Large intestine (tissue), 3 donors: ENCODE measurements around the gene DUSP1. TPM values are rescaled to one million over a fixed set of nuclear protein-coding genes. Genes with fewer than 3 reads are reported as not detected.

ENCODE experiments used
- DNase-seq, 2 donors: peaks; one replicate each; pipeline versions ENCODE4 v3.0.0 to v3.0.0-alpha.2; 2013
- H3K27ac ChIP-seq: one replicate; pipeline ENCODE4 v1.5.1; 2013; ENCODE audit warnings: low read length
- H3K27me3 ChIP-seq: 2 replicates; pipeline ENCODE4 v1.6.1; 2013; ENCODE audit warnings: low read length; ENCODE audit not compliant: control insufficient read depth, insufficient read depth
- H3K36me3 ChIP-seq: 2 replicates; pipeline ENCODE4 v1.6.1; 2013; ENCODE audit warnings: low read length; ENCODE audit not compliant: control insufficient read depth, insufficient read depth
- H3K4me1 ChIP-seq: one replicate; pipeline ENCODE4 v1.6.1; 2013; ENCODE audit warnings: low read length; ENCODE audit not compliant: control insufficient read depth, insufficient read depth
- H3K4me3 ChIP-seq: one replicate; pipeline ENCODE4 v1.5.1; 2013; ENCODE audit warnings: low read length
- H3K9me3 ChIP-seq: one replicate; pipeline ENCODE4 v1.6.1; 2013; ENCODE audit warnings: mild to moderate bottlenecking, low read depth, low read length, moderate library complexity; ENCODE audit not compliant: control insufficient read depth
- WGBS: methylation state at CpG from one replicate; pipeline ENCODE4 v1.1.5; 2013; ENCODE audit warnings: low lambda C conversion rate; ENCODE audit not compliant: insufficient coverage; 5-methylcytosine and 5-hydroxymethylcytosine counted together
- polyA plus RNA-seq: library from polyadenylated mRNA; unstranded; fragments of 120-200 nt; gene quantifications from one replicate; pipeline ENCODE4 v1.2.1, GENCODE V29; 2013

The DUSP1 gene
- polyA plus RNA-seq, 1 donor = 197 TPM

DNA sequence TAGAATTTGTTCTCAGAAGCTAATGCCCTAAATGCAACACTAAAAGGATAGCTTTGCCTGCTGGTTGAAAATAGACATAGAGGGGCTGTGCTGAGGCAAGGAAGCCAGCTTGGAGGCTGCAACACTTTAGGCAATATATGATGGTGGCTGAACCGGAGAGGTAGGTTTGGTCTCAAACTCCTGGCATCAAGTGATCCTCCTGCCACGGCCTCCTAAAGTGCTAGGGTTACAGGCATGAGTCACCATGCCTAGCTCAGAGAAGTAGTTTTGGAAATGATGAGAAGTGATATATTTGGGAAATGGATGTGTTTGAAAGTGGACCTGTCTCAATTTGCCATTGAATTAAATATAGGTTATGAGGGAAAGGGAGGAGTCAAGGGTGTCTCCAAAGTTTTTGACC lies 10.0 kb downstream of the DUSP1 start:
- Histone ChIP-seq H3K27ac (no peak overlapping the region), H3K27me3 (no peaks in the 10 kb centered on the region), H3K4me1 (peaks cover 20% of the 10 kb centered on the region), H3K9me3 (peaks cover 5% of the 10 kb centered on the region), H3K4me3 (no peak overlapping the region), H3K36me3 (no peaks in the 10 kb centered on the region)
- WGBS = no CpG with 5 or more reads among the region's 2 CpGs
- no peak for DNase-seq

DNA sequence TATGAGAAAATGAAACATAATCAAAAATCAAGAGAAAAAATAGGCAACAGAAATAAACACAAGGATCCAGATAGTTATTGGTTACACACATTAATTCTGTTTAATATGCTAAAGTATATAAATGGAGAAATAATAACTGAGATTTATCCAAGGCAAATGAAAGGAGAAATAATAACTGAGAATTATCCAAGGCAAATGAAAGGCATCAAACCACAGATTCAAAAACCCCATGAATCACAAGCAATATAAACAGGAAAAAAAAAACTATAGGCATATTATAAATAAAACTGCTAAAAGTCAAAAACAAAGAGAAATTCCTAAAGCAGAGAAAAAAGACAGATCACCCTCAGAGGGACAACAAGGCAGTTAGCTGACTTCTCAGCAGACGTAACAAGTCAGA lies 10.9 kb downstream of the DUSP1 start:
- no peaks in the 10 kb centered on the region for H3K27me3 ChIP-seq
- no peak overlapping the region for H3K4me3 ChIP-seq
- WGBS = no CpG with 5 or more reads among the region's 1 CpG
- no peaks in the 10 kb centered on the region for H3K36me3 ChIP-seq
- DNase-seq = no peak
- peaks cover 16% of the 10 kb centered on the region for H3K4me1 ChIP-seq
- H3K27ac ChIP-seq = no peak overlapping the region
- H3K9me3 ChIP-seq = peaks cover 5% of the 10 kb centered on the region

DNA sequence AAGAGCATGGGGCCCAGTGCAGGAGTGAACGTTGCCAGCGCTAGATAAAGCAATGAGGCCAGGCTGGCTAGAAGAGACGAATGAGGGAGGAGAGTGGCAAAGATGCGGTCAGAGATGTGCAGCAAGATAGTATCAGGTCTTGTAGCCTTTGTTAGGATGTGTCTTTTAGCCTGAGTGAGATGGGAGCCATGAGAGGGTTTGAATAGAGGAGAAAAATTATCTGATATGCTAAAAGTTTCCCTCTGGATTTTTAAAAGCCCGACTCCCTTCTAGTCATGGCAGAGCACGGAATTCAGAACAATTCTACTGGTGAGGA lies 12.2 kb downstream of the DUSP1 start:
- H3K36me3 ChIP-seq = no peaks in the 10 kb centered on the region
- H3K27me3 ChIP-seq = no peaks in the 10 kb centered on the region
- peaks cover 10% of the 10 kb centered on the region for H3K4me1 ChIP-seq
- H3K27ac ChIP-seq = peak overlapping the region; percentile 42
- peaks cover 5% of the 10 kb centered on the region for H3K9me3 ChIP-seq
- no peak overlapping the region for H3K4me3 ChIP-seq
- 34% methylated on average over 3 of the region's 6 CpGs for WGBS
- DNase-seq = no peak

DNA sequence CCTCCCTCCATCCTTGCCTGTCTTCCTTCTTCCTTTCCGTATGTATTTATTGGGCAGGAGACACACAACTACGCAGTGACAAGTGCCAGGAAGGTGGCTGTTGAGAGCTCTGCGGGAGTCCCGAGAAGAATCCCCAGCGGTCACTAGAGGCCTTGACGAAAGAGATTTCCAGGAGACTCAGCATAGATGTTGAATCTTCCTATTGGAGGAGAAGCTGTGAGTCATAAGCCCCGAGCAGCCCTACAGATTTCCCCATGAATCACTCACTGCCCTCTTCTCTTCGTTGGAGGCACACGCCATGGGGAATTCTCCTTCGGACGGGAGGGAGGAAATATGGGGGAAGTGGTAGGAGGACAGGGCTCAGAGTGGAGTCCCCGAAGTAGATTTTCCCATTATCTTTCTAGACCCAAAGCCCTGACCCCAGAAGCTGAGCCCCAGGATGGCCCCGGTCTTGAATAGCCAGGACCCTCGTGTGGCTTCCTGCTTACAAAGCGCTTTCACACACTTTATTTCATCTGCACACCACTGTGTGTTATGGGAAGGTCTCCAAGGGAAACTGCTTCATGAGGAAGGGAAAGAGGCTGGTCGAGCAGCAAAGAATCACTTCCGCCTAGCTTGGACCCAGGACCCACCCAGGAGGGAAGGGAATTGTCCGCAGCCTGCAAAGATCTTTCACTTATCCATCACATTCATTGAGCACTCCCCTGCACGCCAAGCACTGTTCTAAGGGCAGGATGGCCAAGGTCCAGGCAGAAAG lies 12.7 kb downstream of the DUSP1 start:
- Histone ChIP-seq H3K4me1 (peaks cover 10% of the 10 kb centered on the region), H3K4me3 (no peak overlapping the region), H3K27me3 (no peaks in the 10 kb centered on the region), H3K36me3 (no peaks in the 10 kb centered on the region), H3K9me3 (peaks cover 5% of the 10 kb centered on the region), H3K27ac (peak overlapping the region; percentile 42)
- no CpG with 5 or more reads among the region's 19 CpGs for WGBS
- DNase-seq = peak; percentile 69 to 80

DNA sequence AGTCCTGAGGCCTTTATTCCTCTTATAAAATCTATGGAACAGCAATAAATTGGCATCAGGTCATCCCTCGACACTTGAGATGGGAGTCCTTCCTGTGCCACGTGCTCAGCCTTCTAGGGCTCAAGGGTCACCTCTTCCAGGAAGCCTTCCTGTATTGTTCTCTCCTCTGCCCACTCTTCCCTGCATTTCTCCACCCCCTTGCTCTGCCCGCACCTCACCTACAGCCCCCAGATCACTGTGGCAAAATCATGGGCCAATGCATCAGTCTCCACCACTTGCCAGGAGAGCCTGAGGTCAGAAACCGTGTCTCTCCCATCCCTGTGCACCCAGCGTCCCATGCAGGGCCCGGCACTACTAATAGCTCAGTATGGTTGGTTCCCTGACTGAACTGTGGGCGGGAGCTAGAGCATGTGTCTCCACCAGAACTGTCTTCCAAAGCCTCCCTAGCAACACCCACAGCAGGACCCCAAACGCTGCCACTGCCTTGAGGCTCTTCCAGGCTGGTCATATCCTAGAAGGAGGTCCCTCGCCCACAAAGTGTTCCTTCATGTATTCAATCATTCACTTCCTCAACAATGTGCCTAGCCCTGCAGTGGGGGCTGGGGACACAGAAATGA lies 13.5 kb downstream of the DUSP1 start:
- H3K27ac ChIP-seq = peak overlapping the region; percentile 42
- H3K27me3 ChIP-seq = no peaks in the 10 kb centered on the region
- no peak for DNase-seq
- WGBS = 80% methylated on average over 1 of the region's 9 CpGs
- H3K4me3 ChIP-seq = no peak overlapping the region
- H3K36me3 ChIP-seq = no peaks in the 10 kb centered on the region
- H3K9me3 ChIP-seq = peaks cover 5% of the 10 kb centered on the region
- H3K4me1 ChIP-seq = peaks cover 10% of the 10 kb centered on the region

DNA sequence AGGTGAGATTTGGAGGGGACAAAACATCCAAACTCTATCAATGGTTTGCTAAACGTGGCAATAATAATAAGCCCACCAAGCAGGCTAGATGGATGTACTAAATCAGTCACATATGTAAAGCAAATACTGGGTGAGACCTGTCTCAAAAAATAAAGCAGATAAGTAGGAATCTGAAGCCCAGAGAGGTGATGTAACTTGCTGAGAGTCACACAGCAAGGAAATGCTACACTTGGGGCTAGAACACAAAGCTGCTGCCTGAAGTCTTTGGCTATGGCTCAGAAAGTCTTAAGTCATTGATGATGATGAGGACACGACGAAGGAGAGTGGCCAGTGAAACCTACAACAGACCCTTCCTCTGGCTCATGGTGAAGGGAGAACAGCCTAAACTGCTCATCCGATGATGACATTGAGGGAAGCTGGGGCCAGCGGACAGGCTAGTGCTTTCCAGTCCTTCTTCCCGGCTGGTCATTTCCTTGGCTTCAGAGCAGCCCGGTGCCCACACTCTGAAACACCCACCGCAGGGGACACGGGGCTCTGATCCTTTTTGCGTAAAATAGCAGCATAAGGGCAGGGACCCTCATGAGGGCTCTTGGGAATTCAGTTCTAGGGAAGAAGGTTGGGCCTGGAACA lies 14.1 kb downstream of the DUSP1 start:
- Histone ChIP-seq H3K27ac (no peak overlapping the region), H3K9me3 (peaks cover 3% of the 10 kb centered on the region), H3K36me3 (no peaks in the 10 kb centered on the region), H3K27me3 (no peaks in the 10 kb centered on the region), H3K4me3 (no peak overlapping the region), H3K4me1 (peaks cover 10% of the 10 kb centered on the region)
- DNase-seq = no peak
- no CpG with 5 or more reads among the region's 10 CpGs for WGBS

DNA sequence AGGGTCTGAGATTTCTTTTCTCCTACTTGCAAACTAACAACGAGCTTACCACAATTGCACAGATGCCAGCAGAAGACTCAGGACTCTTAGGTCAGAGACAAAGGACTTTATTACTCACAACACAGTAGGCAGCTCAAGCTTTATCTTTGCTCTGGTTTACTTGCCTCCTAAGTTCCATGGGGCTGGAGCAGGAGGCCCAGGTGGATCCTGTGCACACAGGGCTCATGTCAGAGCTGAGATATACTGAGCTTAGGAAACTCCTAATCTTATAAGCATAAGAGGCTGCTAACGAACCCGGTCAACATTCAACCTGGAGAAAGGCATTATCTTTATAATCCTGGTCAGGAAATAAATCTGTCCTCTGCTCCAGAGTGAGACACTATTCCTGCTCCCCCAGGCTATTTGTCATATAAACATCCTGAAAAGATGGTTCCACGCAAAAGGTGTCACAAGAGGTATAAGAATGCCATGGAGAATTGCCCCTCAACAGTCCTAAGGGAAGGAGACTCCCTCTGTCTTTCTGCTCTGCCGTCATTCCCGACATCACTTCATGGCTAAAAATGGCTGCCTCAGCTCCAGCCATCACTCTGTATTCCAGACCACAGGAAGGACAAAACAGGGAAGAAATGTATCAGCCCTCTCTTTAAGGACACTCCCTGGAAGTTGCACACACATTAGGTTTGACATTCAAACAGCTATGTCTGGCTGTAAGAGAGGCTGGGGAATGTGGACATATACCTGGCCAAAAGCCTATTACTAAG lies 16.2 kb downstream of the DUSP1 start:
- H3K9me3 ChIP-seq = peaks cover 3% of the 10 kb centered on the region
- WGBS = no CpG with 5 or more reads among the region's 6 CpGs
- peaks cover 10% of the 10 kb centered on the region for H3K4me1 ChIP-seq
- no peaks in the 10 kb centered on the region for H3K27me3 ChIP-seq
- H3K4me3 ChIP-seq = no peak overlapping the region
- no peak overlapping the region for H3K27ac ChIP-seq
- DNase-seq = peak in 1 of 2 donors; percentile 59
- H3K36me3 ChIP-seq = no peaks in the 10 kb centered on the region

DNA sequence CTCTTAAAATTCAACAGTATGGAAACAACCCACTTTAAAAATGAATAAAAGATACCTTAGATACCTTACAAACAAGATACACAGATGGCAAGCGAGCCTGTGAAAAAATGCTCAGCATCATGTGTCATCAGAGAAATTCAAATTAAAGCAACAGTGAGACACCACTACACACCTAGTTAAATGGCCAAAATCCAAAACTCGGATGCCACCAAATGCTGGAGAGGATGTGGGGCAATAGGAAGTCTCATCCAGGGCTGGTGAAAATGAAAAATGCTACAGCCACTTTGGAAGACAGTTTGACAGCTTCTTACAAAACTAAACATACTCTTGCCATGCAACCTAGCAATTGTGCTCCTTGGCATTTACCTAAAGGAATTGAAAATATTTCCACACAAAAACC lies 17.9 kb downstream of the DUSP1 start:
- Histone ChIP-seq H3K27ac (no peak overlapping the region), H3K4me3 (no peak overlapping the region), H3K4me1 (peaks cover 3% of the 10 kb centered on the region), H3K27me3 (peaks cover 5% of the 10 kb centered on the region), H3K36me3 (no peaks in the 10 kb centered on the region), H3K9me3 (peaks cover 6% of the 10 kb centered on the region)
- no CpG with 5 or more reads among the region's 2 CpGs for WGBS
- no peak for DNase-seq

DNA sequence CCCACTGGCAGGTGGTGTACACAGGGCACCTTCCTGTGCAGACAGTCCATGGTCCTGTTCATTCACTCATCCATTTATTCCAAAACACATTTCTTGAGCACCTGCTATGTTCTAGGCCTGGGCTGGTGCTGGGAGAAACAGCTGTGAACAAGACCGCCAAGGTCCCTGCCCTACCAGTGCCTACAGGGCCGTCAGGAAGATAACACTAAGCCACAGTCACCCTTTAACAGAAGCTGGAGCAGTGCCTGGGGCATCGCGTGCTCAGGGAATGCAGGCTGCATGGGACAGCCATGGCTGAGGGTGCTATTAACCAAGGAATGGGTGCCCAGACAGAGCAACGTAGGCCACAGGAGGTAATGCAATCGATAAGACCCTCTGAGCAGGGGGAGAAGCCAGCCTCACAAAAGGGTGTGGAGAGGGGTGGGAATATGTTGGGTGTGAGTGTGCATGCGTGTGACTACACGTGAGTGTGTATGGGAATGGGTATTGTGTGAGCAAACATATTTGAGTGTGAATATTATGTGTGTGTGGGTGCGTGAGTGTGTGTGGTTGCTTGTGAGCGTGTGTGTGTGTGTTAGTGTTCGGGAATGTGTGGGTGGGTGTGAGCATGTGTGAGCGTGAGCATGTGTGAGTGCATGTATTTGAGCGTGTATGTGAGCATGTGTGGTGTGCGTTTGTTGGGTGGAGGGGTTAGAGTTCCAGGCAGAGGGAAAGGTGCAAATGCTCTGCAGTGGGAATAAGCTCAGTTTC lies 19.1 kb downstream of the DUSP1 start:
- Histone ChIP-seq H3K36me3 (no peaks in the 10 kb centered on the region), H3K27ac (no peak overlapping the region), H3K4me1 (no peaks in the 10 kb centered on the region), H3K27me3 (peaks cover 7% of the 10 kb centered on the region), H3K4me3 (no peak overlapping the region), H3K9me3 (peaks cover 7% of the 10 kb centered on the region)
- no peak for DNase-seq
- WGBS = 100% methylated on average over 3 of the region's 14 CpGs
